DOHH2 (cell line): ENCODE results near the gene ABHD14A.

Source experiments
- H3F3A ChIP-seq: fragments of 200-600 bp; sonication (generic), shearing (Covaris generic); 2 replicates; pipeline ENCODE4 v1.6.0; 2016; ENCODE audit warnings: antibody characterized with exemption, mild to moderate bottlenecking; ENCODE audit not compliant: control insufficient read depth, insufficient read depth
- H3K27ac ChIP-seq: fragments of 200-600 bp; sonication (generic); 2 replicates; pipeline ENCODE4 v1.5.1; 2014; ENCODE audit warnings: low read depth, mild to moderate bottlenecking, low read length, moderate library complexity
- H3K27me3 ChIP-seq: fragments of 200-600 bp; sonication (generic); 2 replicates; pipeline ENCODE4 v1.6.1; 2014; ENCODE audit warnings: mild to moderate bottlenecking, low read length, mixed read lengths; ENCODE audit not compliant: control insufficient read depth
- H3K36me3 ChIP-seq: fragments of 200-600 bp; sonication (generic); 2 replicates; pipeline ENCODE4 v1.6.1; 2014; ENCODE audit warnings: mild to moderate bottlenecking, low read length, moderate library complexity, mixed read lengths; ENCODE audit not compliant: control insufficient read depth
- H3K4me1 ChIP-seq: fragments of 200-600 bp; sonication (generic); 2 replicates; pipeline ENCODE4 v1.6.1; 2014; ENCODE audit warnings: mild to moderate bottlenecking, low read length, mixed read lengths; ENCODE audit not compliant: control insufficient read depth
- H3K4me2 ChIP-seq: fragments of 200-600 bp; sonication (generic); 2 replicates; pipeline ENCODE4 v1.6.0; 2014; ENCODE audit warnings: mild to moderate bottlenecking, low read length, moderate library complexity
- H3K4me3 ChIP-seq: fragments of 200-600 bp; sonication (generic); 2 replicates; pipeline ENCODE4 v1.5.1; 2014; ENCODE audit warnings: mild to moderate bottlenecking, low read length, mixed read lengths
- H3K79me2 ChIP-seq: fragments of 200-600 bp; sonication (generic); 2 replicates; pipeline ENCODE4 v1.6.1; 2014; ENCODE audit warnings: mild to moderate bottlenecking, low read length, mixed read lengths; ENCODE audit not compliant: control insufficient read depth
- H3K9me2 ChIP-seq: fragments of 200-600 bp; sonication (generic); replicated peaks from 2 replicates; pipeline ENCODE4 v1.6.1; 2014; ENCODE audit warnings: mild to moderate bottlenecking, low read length, mixed read lengths; ENCODE audit not compliant: control insufficient read depth
- H3K9me3 ChIP-seq: fragments of 200-600 bp; sonication (generic); 2 replicates; pipeline ENCODE4 v1.6.1; 2014; ENCODE audit warnings: antibody characterized with exemption, low read length, mixed read lengths; ENCODE audit not compliant: control insufficient read depth, insufficient read depth
- H4K20me1 ChIP-seq: fragments of 200-600 bp; sonication (generic); 2 replicates; pipeline ENCODE4 v1.6.0; 2014; ENCODE audit warnings: low read depth, mild to moderate bottlenecking, antibody characterized with exemption, low read length, moderate library complexity; ENCODE audit not compliant: control insufficient read depth, insufficient read depth
- EZH2phosphoT487 ChIP-seq: fragments of 200-600 bp; sonication (generic); IDR thresholded peaks from 2 replicates; pipeline ENCODE4 v1.6.1; 2017; ENCODE audit warnings: borderline replicate concordance, mild to moderate bottlenecking, antibody characterized with exemption, low read length, moderate library complexity, mixed read lengths
- TF ChIP-seq, protein P1 (sequence below): fragments of 200-600 bp; sonication (generic); IDR thresholded peaks from one replicate; pipeline ENCODE4 v1.5.1; 2014; ENCODE audit warnings: antibody characterized with exemption, mild to moderate bottlenecking, low read depth, low read length; ENCODE audit not compliant: poor library complexity, severe bottlenecking

ABHD14A gene

DNA sequence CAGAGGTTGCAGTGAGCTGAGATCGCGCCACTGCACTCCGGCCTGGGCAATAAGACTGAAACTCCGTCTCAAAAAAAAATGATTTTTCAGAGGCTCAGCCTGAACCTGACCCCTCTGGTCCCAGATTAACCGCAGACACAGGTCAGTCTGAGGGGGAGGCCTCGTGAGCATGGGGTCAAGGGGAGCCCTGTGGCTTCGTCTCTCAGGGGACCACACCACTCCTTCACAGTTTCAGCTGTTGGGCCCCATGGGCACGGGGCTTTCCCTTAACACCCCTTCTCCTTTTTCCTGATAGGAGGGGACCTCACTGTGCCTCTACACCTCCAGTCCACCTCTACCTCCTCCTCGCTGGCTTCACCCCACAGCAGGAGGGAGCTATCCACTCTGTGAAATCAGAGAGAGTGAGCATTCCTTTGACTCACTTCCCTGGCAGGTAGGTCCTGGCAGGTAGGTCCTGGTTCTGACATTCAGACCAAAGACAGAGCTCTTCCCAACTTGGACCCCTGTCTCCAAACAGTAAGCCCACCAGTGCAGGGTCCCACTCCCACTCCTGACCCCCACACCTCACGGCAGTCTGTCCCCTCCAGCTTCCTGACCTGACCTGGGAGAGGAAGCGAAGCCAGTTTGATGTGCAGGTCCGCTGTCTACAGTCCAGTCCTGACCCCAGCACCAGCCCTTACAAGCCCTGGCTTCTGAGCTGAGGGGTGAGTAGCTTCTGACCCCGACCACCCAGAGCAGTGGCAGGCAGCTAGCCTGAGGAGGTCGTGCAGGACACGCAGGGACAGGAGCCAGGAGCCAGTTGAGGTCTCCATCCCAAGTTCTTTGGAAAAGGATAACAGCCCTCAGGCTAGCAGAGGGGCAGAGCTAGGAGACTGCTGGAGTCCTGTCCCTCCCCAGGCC, 42.1 kb upstream of the ABHD14A start:
- Histone ChIP-seq H3K9me2 (no peaks in the 10 kb centered on the region), H3F3A (no peaks in the 10 kb centered on the region), H4K20me1 (no peaks in the 10 kb centered on the region; the same call in 1 of the 2 replicates), H3K4me2 (no peak overlapping the region), H3K4me1 (no peaks in the 10 kb centered on the region), H3K4me3 (no peak overlapping the region), H3K36me3 (peaks cover 46% of the 10 kb centered on the region), H3K9me3 (no peaks in the 10 kb centered on the region), H3K27me3 (no peaks in the 10 kb centered on the region), H3K27ac (no peak overlapping the region), H3K79me2 (no peaks in the 10 kb centered on the region)
- TF ChIP-seq, protein P1, sequence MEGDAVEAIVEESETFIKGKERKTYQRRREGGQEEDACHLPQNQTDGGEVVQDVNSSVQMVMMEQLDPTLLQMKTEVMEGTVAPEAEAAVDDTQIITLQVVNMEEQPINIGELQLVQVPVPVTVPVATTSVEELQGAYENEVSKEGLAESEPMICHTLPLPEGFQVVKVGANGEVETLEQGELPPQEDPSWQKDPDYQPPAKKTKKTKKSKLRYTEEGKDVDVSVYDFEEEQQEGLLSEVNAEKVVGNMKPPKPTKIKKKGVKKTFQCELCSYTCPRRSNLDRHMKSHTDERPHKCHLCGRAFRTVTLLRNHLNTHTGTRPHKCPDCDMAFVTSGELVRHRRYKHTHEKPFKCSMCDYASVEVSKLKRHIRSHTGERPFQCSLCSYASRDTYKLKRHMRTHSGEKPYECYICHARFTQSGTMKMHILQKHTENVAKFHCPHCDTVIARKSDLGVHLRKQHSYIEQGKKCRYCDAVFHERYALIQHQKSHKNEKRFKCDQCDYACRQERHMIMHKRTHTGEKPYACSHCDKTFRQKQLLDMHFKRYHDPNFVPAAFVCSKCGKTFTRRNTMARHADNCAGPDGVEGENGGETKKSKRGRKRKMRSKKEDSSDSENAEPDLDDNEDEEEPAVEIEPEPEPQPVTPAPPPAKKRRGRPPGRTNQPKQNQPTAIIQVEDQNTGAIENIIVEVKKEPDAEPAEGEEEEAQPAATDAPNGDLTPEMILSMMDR: no peak
- no peak for TF ChIP-seq EZH2phosphoT487

DNA sequence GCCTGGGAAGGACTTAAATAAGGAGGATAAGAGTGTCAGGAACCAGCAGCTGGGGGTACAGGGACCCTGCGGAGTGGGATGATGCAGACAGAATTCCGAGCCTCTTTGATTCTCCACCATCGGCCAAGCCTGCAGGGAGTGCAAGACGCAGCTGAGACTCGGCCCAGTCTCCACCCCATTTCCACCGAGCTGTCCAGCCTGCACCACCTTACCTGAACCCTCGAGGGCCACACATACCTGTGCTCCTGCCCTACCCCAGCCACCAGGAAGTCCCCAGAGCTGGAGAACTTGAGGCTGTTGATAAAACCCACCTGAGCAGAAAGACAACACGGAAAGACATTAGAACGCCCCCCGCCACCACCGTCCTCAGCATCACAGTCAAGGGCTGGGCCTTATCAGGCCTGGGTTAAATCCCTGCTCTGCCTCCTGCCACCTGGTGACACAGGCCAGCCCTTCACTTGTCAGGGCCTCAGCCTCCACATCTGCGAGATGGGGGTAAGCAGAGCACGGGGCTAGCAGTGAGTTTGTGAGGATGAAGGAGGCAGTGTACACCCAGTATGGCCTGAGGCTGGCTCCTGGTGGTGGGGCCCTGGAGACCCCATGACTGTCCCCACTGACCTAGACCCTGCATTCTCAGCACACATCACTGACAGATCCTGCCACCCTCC, 41.3 kb upstream of the ABHD14A start:
- TF ChIP-seq, protein P1: no peak
- TF ChIP-seq EZH2phosphoT487: no peak
- peaks cover 53% of the 10 kb centered on the region for H3K36me3 ChIP-seq

DNA sequence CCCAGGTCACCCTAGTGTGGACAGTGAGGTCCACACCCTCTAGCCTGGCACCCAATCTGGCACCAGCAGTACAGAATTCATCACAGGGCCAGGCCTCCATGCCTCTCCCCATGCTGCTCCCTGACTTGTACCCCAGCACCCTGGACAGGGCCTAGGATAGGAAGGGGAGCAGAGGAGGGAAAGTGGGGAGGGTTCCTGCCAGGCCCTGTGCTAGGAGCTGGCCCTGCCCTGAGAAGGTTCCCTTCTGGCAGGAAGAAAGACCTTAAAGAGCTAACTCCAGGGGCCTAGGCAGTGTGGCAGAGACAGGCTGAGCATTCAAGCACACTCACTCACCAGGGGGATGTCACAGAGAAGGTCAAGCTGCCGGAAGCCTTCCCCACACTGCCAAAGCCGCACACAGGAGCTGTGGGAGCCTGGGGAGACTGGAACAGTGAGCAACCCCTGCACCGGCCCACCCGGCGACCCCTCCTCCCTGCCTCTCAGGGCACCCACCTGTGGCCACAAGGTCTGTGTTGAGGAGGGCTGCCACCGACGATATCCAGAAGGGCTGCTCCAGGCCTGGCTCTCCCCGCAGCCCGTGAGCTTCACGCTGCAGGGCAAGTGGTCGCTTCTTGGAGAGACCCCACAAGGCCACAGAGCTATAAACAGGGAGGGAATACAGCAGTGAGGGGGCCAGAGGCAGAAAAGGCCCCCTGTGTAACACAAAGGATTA, 40.6 kb upstream of the ABHD14A start:
- Histone ChIP-seq H3K27me3 (no peaks in the 10 kb centered on the region), H3K79me2 (peaks cover 14% of the 10 kb centered on the region), H3K9me3 (no peaks in the 10 kb centered on the region), H3K9me2 (no peaks in the 10 kb centered on the region), H3K36me3 (peaks cover 59% of the 10 kb centered on the region), H3K4me3 (no peak overlapping the region), H4K20me1 (no peaks in the 10 kb centered on the region; the same call in 1 of the 2 replicates), H3F3A (no peaks in the 10 kb centered on the region), H3K4me2 (no peak overlapping the region), H3K4me1 (peaks cover 3% of the 10 kb centered on the region), H3K27ac (no peak overlapping the region)
- TF ChIP-seq, protein P1: no peak
- TF ChIP-seq EZH2phosphoT487: no peak

More for the DNA sequence above, 41.3 kb upstream of the ABHD14A start:
- Histone ChIP-seq H3K9me3 (no peaks in the 10 kb centered on the region), H3K4me1 (no peaks in the 10 kb centered on the region), H3K4me3 (no peak overlapping the region), H3K79me2 (peaks cover 7% of the 10 kb centered on the region), H3K27me3 (no peaks in the 10 kb centered on the region), H4K20me1 (no peaks in the 10 kb centered on the region; the same call in 1 of the 2 replicates), H3F3A (no peaks in the 10 kb centered on the region), H3K27ac (no peak overlapping the region), H3K9me2 (no peaks in the 10 kb centered on the region), H3K4me2 (no peak overlapping the region)
